HCT116 (cell line): ENCODE results near the gene ECE1. TPM values are rescaled to one million over a fixed set of nuclear protein-coding genes. Genes with fewer than 3 reads are reported as not detected.

Experiments used
- ATAC-seq: fragments of 200-7000 bp; cut with Tn5 transposase; 2 replicates; pipeline ENCODE4 v1.9.1; 2020; ENCODE audit warnings: mild to moderate bottlenecking, moderate library complexity
- BruUV-seq: library from RNA; stranded (reverse); fragments of 400-500 nt; replicated peaks from 2 replicates; lab custom pipeline; 2021; lab: Mats Ljungman, UMichigan
- CTCF ChIA-PET: fragments of 300-600 bp; sonication (Branson Sonifier 250); formaldehyde crosslinking; loops from one replicate; lab custom pipeline; 2021; ENCODE audit warnings: antibody characterized with exemption; lab: Charles Lee
- POLR2A ChIA-PET: fragments of 300-600, 350-600 bp; sonication (Branson Sonifier 250); formaldehyde crosslinking; loops from one replicate; lab custom pipeline; 2021; ENCODE audit warnings: antibody characterized with exemption; lab: Charles Lee
- RAD21 ChIA-PET, 2 experiments: fragments of 300-600 bp; sonication (Branson Sonifier 250); formaldehyde crosslinking; loops; one replicate each; lab custom pipeline; 2023; ENCODE audit warnings: low total read pairs in 2 of 2; ENCODE audit not compliant: uncharacterized antibody in 2 of 2, unreplicated experiment in 2 of 2, low non-redundant PET in 1 of 2; lab: Charles Lee
- DNase-seq: peaks from one replicate; pipeline ENCODE4 v3.0.0-alpha.2; 2010; ENCODE audit warnings: low read depth, low spot score
- H2AFZ ChIP-seq: fragments of 200-600 bp; shearing (Covaris generic), sonication (generic); 2 replicates; pipeline ENCODE4 v1.6.1; 2017; ENCODE audit warnings: low read depth, mixed run types, mixed read lengths, antibody characterized with exemption, low read length; ENCODE audit not compliant: poor library complexity, severe bottlenecking
- H3K27ac ChIP-seq: 2 replicates; pipeline ENCODE4 v1.5.1; 2012; ENCODE audit warnings: low read depth, low read length
- H3K27me3 ChIP-seq: fragments of 200-600 bp; sonication (generic); 2 replicates; pipeline ENCODE4 v1.6.1; 2016; ENCODE audit warnings: mixed run types, low read length, mixed read lengths; ENCODE audit not compliant: insufficient read depth
- H3K36me3 ChIP-seq, 2 experiments: fragments of 200-500 bp in 1 of 2; fragments of 200-600 bp in 1 of 2; sonication (Bioruptor generic) in 1 of 2; sonication (generic) in 1 of 2; 2 replicates each; pipeline versions ENCODE4 v1.5.1 to v1.6.1; 2014 to 2016; ENCODE audit warnings: low read length in 2 of 2, inconsistent platforms in 1 of 2, mixed read lengths in 1 of 2, mixed run types in 1 of 2; ENCODE audit not compliant: insufficient read depth in 2 of 2, control insufficient read depth in 1 of 2
- H3K4me1 ChIP-seq, 2 experiments: fragments of 200-600 bp in 1 of 2; sonication (generic) in 1 of 2; 2 replicates each; pipeline versions ENCODE4 v1.5.1 to v1.6.1; 2012 to 2017; ENCODE audit warnings: low read length in 2 of 2, inconsistent platforms in 1 of 2, mild to moderate bottlenecking in 1 of 2, mixed read lengths in 1 of 2, mixed run types in 1 of 2, moderate library complexity in 1 of 2; ENCODE audit not compliant: insufficient read depth in 2 of 2, control insufficient read depth in 1 of 2
- H3K4me2 ChIP-seq: fragments of 200-600 bp; sonication (generic); 2 replicates; pipeline ENCODE4 v1.6.1; 2017; ENCODE audit warnings: mixed run types, low read length, mixed read lengths
- H3K4me3 ChIP-seq, 2 experiments: fragments of 200-600 bp in 1 of 2; sonication (generic) in 1 of 2; replicated peaks in 1 of 2; 2 replicates each; pipeline ENCODE4 v1.5.1; 2011 to 2016; ENCODE audit warnings: low read length in 2 of 2, control low read depth in 1 of 2, low read depth in 1 of 2, mild to moderate bottlenecking in 1 of 2, mixed read lengths in 1 of 2, mixed run types in 1 of 2
- H3K79me2 ChIP-seq: fragments of 200-600 bp; sonication (generic); 2 replicates; pipeline ENCODE4 v1.6.1; 2017; ENCODE audit warnings: mild to moderate bottlenecking, mixed run types, low read length, moderate library complexity, mixed read lengths; ENCODE audit not compliant: insufficient read depth
- H3K9ac ChIP-seq: fragments of 200-600 bp; sonication (generic); 2 replicates; pipeline ENCODE4 v1.6.1; 2016; ENCODE audit warnings: low read length, mixed read lengths
- H3K9me2 ChIP-seq: fragments of 200-600 bp; sonication (generic), shearing (Covaris generic); 2 replicates; pipeline ENCODE4 v1.6.1; 2017; ENCODE audit warnings: mixed run types, mild to moderate bottlenecking, moderate library complexity; ENCODE audit not compliant: insufficient read depth
- H3K9me3 ChIP-seq, 2 experiments: fragments of 200-500 bp in 1 of 2; fragments of 200-600 bp in 1 of 2; sonication (Bioruptor generic) in 1 of 2; sonication (generic) in 1 of 2; 2 replicates each; pipeline ENCODE4 v1.6.1; 2014 to 2017; ENCODE audit warnings: low read length in 2 of 2, mixed read lengths in 2 of 2, inconsistent platforms in 1 of 2, low read depth in 1 of 2, mild to moderate bottlenecking in 1 of 2, mixed run types in 1 of 2, moderate library complexity in 1 of 2; ENCODE audit not compliant: control insufficient read depth in 1 of 2, insufficient read depth in 1 of 2
- H4K20me1 ChIP-seq: fragments of 200-600 bp; sonication (generic), shearing (Covaris generic); 2 replicates; pipeline ENCODE4 v1.6.1; 2017; ENCODE audit warnings: mixed run types, mild to moderate bottlenecking, moderate library complexity; ENCODE audit not compliant: insufficient read depth
- CTCF ChIP-seq, 3 experiments: fragments of 200-600 bp in 1 of 3; sonication (generic) in 1 of 3; IDR thresholded peaks in 2 of 3; conservative IDR thresholded peaks in 1 of 3; 2 replicates each; pipeline ENCODE4 v1.5.1; 2012 to 2017; ENCODE audit warnings: low read depth in 2 of 3, low read length in 2 of 3, antibody characterized with exemption in 1 of 3, borderline replicate concordance in 1 of 3, control low read depth in 1 of 3, mild to moderate bottlenecking in 1 of 3, mixed read lengths in 1 of 3, mixed run types in 1 of 3, moderate library complexity in 1 of 3; ENCODE audit not compliant: insufficient read depth in 1 of 3
- JUND ChIP-seq: IDR thresholded peaks from 2 replicates; pipeline ENCODE4 v1.6.1; 2012
- MAX ChIP-seq: IDR thresholded peaks from 2 replicates; pipeline ENCODE4 v1.6.1; 2012
- POLR2A ChIP-seq: IDR thresholded peaks from 2 replicates; pipeline ENCODE4 v1.7.0; 2011; ENCODE audit warnings: borderline replicate concordance; ENCODE audit not compliant: insufficient read depth, insufficient read length; ENCODE audit errors: extremely low read depth
- POLR2AphosphoS5 ChIP-seq: IDR thresholded peaks from 2 replicates; pipeline ENCODE4 v1.6.1; 2011; ENCODE audit warnings: mild to moderate bottlenecking, low read depth, low read length, moderate library complexity
- RAD21 ChIP-seq: IDR thresholded peaks from 2 replicates; pipeline ENCODE4 v1.6.1; 2012; ENCODE audit warnings: low read depth, mild to moderate bottlenecking
- REST ChIP-seq: IDR thresholded peaks from 2 replicates; pipeline ENCODE4 v1.6.1; 2012; ENCODE audit warnings: low read depth
- SRF ChIP-seq: IDR thresholded peaks from 2 replicates; pipeline ENCODE4 v1.6.1; 2012; ENCODE audit warnings: low read depth
- intact Hi-C: fragments of 100-400 bp; cut with micrococcal nuclease; formaldehyde crosslinking; loops from 2 replicates; pipeline ENCODE4 v1.10.0; 2022
- total RNA-seq: library from RNA; stranded (reverse); gene quantifications from one replicate; pipeline ENCODE4 v1.2.1, GENCODE V29; 2021; ENCODE audit not compliant: unreplicated experiment

The ECE1 gene
- total RNA-seq, 1 experiment from 2014 or later: 66.8 TPM

GRCh38 chr1:21261551-21262292 is 28.5 kb downstream of the ECE1 start (continued):
- TF ChIP-seq REST (no peak), JUND (peak; percentile 86)

GRCh38 chr1:21260405-21261125 is 29.7 kb downstream of the ECE1 start:
- H3K36me3 ChIP-seq: peaks cover 0 to 7% of the 10 kb centered on the region in 2 experiments; a peak in 1 of 4 replicates
- no peak overlapping the region for H3K4me3 ChIP-seq
- no peak for DNase-seq
- ATAC-seq: no peak
- TF ChIP-seq SRF (no peak), CTCF (IDR thresholded peaks at IDR 0.05 in 2 of 3, conservative IDR thresholded peaks at IDR 0.05 in 1 of 3; ENCODE audit: borderline replicate concordance in 1 of 3, insufficient read depth in 1 of 3, low read depth in 2 of 3, low read length in 2 of 3) (no peak), POLR2A (no peak), RAD21 (no peak), POLR2AphosphoS5 (no peak), MAX (no peak), REST (no peak)
- H3K79me2 ChIP-seq: no peaks in the 10 kb centered on the region
- no peak overlapping the region; the same call in 1 of the 2 replicates for H3K27ac ChIP-seq
- no peak overlapping the region for H2AFZ ChIP-seq
- RAD21 ChIA-PET: interaction anchor here in 1 of 2 experiments (1.5 to 1.8 kb wide), 2 partner anchors 10 to 108 kb away, joined by 5 to 9 read pairs; no protein-coding TSS in a partner anchor
- no peaks in the 10 kb centered on the region for H3K9me3 ChIP-seq
- H4K20me1 ChIP-seq: no peaks in the 10 kb centered on the region
- H3K4me1 ChIP-seq: peaks cover 24 to 28% of the 10 kb centered on the region in 2 experiments
- H3K9ac ChIP-seq: 0 out of 2 replicates have a peak overlapping the region, but pooled peaks have one; percentile 61
- no TSS peak for BruUV-seq
- no peaks in the 10 kb centered on the region for H3K27me3 ChIP-seq
- intact Hi-C loops: no loop called here
- POLR2A ChIA-PET: interaction anchor here (1.8 to 2.0 kb wide), 2 partner anchors 10 to 64 kb away, joined by 6 to 8 read pairs; no protein-coding TSS in a partner anchor
- no peaks in the 10 kb centered on the region for H3K9me2 ChIP-seq
- H3K4me2 ChIP-seq: peak overlapping the region; percentile 90
- CTCF ChIA-PET: interaction anchor here (1.2 to 2.5 kb wide), 2 partner anchors 10 to 108 kb away, joined by 3 to 41 read pairs; no protein-coding TSS in a partner anchor
